ENCODE data around the gene PTPRN2.
"Not testable (repeated sequence)": the region's sequence is repeated elsewhere in the genome, so short reads cannot be mapped to it uniquely, and the experiment has no call there.

The PTPRN2 gene

DNA sequence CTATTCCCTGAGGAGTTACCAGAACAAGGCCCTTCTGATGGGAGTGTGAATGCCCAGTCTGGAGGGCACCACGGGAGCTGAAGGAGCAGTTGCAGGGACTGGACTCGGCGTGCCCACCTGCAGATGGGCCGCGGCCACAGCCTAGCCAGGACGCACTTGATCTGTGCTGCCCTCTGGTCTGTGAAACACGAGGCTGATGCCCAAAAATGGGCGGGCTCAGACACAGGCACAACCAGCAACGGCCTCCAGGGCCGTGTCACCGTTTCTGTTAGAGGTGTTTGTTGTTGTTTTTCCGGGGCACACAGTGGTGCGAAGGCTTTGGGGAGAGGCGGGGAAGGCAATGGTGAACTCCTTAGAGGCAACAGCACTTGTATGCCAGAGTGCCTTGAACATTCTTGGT, 1015.0 kb downstream of the PTPRN2 start:
- DNase-seq = no peak

DNA sequence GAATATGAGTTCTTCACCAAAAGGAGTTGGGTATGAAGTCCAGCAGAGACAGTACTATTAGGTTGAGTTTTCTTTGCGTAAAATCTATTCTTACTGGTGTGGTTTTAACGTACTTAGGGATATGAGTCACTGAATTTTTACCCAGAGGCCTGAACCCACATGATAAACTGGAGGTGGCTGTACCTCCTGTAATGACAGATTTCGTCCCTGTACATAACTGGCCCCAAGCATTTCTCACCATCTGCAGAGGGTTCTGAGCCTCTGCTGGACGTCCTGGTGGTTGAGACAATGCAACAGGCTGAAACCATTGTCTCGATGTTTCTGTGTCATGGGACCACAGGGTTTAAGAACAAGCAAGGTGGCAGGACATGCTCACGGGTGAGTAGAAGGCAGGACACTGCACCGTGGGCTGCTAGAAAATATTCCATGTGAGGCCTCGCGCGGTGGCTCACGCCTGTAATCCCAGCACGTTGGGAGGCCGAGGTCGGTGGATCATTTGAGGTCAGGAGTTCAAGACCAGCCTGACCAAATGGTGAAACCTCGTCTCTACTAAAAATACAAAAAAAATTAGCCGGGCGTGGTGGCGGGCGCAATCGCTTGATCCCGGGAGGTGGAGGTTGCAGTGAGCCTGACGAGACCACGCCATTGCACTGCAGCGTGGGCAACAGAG, 1017.0 kb downstream of the PTPRN2 start:
- DNase-seq = no peak

DNA sequence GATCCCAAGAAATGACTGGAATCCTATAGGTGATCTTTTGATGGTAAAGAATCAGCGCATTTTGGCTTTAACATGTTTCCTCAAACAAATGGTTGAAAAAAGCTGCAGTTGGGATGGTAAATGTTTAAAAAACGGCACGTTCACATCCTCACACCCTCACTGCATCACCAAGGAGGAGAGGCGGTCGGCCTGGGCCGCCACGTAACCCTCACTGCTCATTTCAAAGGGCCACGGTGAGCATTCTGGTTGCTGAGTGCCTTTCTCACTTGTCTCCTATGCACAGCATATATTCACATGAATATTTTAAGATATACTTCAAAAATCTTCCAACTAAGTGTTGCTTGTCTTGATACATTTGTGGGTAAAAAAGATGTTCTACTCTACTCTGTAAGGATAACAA, 1017.7 kb downstream of the PTPRN2 start:
- no peak for DNase-seq

DNA sequence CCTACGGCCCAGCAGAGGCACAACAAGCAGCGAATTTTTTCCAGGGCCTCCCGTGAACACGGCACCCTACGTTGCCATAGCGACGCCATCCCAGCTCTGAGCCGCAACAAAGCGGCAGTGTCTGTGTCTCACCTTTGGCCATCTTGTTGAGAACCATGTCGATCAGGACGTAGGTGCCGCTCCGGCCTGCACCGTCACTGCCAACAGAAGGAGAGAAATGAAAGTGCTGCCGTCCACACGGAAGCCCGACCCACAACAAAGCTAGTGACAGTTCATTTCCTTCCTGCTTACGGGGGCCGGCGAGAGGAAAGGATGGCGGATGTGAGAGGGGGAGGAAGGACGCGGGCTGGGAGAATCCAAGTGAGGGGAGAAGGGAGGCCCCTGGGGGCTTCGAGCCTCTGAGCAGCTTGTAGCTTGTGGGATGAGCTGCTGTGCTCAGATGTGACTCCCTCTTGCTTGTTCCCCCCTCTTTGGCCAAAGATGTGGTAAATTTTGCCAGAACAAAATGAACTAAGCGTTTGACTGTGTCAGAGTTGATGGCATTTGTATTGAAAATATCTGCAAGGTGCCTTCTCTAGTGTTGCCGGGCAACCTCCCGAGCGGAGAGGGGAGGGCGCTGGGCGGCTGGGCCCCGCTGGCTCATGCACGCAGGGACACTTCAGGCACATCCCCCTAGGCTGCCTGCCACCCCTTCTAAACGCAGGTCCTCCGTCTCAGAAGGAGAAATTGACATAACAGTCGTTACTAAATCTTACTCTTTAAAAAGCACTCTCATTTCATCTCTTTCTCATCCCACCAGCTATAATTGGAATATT, 1018.6 kb downstream of the PTPRN2 start:
- DNase-seq = no peak

DNA sequence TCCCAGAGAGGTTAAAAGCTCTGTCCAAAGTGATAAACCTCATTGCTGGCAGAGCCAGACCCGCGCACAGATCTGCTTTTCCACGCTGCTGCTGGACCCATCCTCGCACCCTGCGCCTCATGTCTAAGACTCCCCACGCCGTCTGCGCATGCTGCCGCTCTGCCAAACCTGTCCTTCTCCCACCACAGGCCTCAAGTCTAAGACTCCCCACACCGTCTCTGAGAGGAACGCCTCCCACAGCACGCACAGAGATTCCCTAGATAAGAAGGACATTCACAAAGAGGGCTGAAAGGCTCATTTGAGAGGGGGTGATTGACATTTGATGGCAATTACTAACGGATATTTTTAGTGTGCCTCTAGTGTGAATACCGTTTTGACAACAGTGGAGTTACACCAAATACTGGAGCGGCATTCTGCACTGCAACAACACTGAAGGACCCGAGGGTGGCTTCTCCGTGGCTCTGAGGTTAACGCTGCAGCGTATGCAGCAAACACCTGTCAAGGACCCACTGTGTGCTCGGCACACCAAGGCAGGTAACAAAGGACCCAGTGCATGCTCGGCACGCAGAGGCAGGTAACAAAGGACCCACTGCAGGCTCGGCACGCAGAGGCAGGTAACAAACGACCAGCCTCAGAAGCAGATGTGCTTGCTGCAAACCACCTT, 1019.4 kb downstream of the PTPRN2 start:
- DNase-seq = no peak

DNA sequence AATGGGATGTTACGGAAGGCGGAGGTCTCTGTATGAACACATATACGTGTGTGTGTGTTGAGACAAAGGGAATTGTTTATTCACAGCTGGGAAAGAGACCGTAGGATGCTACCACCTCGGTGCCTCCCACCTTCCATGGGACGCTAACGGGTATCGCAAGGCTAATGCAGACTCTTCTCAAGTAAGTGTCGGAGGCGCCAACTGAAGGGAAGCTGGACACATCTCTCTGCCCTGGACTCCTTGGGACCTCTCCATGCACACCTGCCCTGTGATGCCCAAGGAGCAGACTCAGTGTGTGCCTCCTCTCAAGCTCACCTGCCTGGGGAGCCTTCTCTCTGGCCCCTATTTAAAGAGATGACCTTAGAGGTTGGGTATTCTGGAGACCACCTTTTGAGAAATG, 1020.0 kb downstream of the PTPRN2 start:
- no peak for DNase-seq

DNA sequence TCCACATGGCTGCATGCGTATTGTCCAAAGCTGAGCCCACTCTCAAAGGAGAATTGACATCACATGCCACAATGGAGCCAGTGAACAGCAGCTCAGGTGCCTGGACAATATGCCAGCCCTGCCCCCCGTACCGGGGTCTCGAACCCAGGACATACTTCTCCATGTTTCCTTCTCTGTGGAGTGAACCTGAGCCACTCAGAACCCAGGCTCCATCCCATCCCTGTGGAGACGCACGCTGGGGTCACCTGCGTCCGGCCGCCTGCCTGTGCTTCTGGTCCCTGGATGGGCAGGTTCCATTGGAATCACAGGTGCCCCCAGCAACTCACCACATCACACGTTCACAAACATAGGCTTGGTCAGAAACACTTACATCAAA, 1021.0 kb downstream of the PTPRN2 start:
- no peak for DNase-seq

DNA sequence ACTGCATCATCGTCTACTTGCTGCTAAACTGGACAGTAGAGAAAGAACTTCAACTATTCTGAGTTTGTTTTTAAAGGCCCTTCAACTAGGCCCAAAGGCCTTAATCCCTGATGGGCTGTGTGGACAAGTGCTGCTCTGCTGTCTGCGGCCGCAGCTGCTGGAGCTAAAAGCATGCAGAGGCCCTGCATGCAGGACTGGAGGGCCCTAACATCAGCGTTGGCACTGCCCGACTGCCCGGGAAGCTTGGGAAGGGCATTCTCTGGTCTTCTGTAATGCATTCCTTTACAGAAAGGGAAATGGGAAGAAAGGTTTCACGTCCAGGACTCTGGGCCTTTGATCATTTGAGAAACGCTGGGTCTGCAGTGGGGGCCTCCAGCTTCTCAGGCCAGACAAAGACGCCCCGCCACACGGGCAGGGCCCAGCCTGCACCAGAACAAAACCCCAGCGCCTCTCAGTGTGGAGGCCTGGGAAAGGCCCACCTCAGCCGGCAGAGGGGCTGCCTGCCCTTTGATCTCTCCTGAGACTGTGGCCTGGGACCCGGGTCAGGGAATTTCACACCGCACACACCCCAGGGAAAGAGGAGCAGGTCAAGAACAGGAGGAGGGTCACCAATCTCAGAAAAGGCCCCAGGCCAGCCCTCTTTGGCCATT, 1021.5 kb downstream of the PTPRN2 start:
- DNase-seq = no peak

DNA sequence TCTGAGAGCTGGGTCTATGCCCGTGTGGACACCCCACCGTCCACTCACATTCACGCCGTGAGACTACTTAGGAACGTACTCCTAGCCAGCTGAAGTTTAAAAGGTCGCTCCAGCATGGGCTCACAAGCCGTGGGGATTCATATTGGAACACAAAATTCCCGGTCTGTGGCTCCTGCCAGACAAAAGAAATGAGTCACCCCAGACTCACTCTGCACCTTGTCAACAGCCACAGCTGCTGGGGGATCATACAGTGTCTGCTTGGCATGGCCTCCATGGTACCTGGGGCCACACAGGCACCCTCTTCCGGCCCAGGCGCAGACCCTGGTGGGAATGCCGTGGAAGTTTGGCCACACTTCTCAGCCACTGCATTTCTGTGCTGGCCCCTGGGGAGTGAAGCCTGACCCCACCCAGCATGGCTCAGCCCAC, 1022.4 kb downstream of the PTPRN2 start:
- DNase-seq = no peak

DNA sequence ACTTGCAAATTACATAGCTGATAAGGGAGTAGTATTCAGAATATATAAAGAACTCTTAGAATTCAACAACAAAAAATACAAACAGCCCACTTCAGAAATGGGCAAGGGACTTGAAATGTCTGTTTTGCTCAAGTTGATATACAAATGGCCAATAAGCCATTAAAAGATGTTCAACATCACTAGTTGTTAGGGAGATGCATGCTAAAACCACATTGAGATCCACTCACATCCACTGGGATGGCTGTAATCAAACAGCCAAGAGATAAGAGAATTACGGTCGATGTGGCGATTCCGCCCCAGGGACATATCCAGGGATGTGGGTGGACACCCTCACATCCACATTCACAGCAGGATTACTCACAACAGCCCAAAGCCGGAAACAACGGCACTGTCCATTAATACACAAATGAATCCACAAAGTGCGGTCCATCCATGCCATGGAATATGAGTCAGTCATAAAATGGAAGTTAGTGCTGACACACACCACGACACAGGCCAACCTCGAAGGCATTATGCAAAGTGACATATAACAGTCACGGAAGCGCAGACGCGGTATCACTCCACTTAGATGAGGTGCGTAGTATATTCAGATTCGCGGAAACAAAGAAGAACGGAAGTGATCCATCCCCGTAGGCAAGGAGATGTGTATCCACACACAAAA, 1023.0 kb downstream of the PTPRN2 start:
- DNase-seq = no peak

DNA sequence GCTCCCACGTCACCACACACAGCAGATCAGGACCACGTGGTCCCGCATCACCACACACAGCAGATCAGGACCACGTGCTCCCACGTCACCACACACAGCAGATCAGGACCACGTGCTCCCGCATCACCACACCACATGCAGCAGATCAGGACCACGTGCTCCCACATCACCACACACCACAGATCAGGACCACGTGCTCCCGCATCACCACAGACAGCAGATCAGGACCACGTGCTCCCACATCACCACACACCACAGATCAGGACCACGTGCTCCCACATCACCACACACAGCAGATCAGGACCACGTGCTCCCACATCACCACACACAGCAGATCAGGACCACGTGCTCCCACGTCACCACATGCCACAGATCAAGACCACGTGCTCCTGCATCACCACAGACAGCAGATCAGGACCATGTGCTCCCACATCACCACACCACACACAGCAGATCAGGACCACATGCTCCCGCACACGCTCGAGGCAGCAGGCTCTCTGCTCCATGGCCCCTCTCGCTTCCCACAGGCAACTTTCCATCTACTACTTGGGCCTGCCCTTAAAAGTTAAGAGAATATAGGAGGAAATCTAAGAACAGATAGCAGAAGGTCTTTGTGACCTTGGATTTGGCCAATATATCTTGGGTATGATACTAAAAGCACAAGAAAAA, 1024.0 kb downstream of the PTPRN2 start:
- not testable (repeated sequence) for DNase-seq

DNA sequence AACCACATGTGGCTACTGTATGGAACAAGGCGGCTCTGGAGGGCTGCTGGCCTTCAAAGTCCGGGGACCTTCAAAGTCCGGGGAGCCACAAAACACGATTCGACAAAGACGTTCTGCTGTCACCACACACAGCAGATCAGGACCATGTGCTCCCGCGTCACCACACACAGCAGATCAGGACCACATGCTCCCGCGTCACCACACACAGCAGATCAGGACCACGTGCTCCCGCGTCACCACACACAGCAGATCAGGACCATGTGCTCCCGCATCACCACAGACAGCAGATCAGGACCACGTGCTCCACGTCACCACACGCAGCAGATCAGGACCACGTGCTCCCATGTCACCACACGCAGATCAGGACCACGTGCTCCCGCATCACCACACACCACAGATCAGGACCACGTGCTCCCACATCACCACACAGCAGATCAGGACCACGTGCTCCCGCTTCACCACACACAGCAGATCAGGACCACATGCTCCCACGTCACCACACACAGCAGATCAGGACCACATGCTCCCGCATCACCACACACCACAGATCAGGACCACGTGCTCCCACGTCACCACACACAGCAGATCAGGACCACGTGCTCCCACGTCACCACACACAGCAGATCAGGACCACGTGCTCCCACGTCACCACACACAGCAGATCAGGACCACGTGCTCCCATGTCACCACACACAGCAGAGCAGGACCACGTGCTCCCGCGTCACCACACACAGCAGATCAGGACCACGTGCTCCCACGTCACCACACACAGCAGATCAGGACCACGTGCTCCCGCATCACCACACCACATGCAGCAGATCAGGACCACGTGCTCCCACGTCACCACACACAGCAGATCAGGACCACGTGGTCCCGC, 1024.9 kb downstream of the PTPRN2 start:
- DNase-seq = not testable (repeated sequence)

DNA sequence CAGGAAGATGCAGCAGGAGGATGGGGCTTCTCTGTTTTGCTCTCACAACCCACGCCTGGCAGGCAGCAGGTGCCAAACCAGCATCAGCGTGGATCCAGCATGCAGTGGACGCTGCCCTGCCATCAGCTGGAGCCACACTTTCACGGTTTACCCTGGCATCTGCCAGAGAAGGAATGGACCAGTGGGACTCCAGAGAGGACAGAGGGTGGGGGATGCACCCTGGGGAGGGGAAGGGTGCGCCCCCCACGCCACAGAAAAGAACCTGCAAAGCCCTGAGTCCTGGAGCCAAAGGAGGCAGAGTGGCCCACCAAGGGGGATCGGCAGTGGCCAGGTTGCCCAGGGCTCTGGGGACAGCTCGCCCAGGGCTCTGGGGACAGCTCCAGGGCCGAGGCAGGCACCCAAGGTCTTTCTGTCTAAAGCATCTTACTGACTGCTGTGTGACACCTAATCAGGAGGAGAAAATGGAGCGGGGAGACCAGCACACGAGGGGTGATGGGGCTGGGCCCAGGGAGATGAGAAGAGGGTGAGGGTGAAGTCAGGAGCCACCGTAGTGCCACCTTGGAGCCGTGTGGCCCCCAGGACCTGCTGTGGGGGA, 1025.7 kb downstream of the PTPRN2 start:
- no peak for DNase-seq

DNA sequence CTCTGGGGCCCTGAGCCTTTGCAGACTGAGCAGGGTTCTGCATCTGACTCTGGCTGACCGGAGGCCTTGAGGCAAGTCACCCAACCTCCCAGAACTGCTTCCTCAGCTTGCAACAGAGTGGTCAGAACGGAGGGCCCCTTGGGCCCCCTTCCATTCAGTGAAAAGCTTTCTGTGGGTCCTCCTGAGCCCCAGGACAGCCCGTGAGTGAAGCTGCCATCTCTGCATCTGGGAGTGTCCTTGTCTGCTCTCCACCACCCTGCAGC, 1026.2 kb downstream of the PTPRN2 start:
- DNase-seq = no peak

DNA sequence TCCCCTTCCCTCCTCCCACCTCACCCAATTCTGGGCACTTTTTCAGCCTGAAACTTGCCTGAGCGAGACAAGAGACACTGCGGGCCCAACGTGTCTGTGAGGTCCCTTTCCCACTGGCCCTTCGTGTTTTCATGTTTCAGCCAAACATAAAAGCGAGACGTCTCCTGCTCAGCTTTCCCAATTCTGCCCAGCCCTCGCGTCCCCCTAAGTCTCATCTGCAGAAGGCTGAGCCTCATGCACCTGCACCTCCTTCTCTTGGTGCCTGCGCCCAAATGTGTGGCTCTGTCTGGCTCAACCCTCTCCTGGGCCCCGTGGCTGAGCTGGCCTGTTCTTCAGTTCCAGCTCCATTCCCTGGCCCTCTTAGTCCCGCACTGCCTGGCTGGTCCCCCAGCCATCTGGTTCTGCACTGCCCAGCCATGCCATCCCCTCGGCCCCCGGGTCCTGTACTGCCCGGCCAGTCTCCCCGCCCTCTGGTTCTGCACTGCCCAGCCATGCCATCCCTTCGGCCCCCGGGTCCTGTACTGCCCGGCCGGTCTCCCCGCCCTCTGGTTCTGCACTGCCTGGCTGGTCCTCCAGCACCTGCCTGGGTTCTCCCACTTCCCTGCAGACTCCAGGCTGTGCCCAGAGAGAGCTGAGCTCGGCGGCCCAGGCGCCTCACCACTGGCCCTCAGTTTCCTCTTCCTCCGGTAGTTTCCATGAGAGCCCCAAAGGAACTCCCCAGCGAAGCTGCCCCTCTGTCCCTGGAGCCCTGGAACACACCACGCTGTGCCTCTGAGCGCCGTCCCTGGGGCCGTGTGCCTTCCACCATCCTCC, 1026.7 kb downstream of the PTPRN2 start:
- no peak for DNase-seq

DNA sequence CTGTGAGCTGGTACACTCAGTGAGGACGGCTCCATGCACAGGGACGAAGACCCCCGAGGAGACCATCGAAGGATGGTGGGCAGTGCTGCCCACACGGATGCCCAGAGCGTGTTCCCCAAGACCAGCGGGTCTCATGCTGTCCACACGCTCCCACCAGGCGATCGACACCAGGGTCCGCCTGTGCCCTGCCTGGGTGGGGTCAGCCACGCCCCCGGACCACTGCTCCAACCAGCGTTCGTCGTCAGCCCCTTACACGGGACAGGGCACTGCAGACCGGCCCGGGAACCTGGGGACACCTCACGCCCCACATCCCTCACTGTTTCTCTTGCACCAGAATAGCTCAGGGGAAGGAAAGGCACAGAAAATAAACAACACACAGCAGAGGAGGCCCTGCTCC, 1027.4 kb downstream of the PTPRN2 start:
- DNase-seq = no peak

DNA sequence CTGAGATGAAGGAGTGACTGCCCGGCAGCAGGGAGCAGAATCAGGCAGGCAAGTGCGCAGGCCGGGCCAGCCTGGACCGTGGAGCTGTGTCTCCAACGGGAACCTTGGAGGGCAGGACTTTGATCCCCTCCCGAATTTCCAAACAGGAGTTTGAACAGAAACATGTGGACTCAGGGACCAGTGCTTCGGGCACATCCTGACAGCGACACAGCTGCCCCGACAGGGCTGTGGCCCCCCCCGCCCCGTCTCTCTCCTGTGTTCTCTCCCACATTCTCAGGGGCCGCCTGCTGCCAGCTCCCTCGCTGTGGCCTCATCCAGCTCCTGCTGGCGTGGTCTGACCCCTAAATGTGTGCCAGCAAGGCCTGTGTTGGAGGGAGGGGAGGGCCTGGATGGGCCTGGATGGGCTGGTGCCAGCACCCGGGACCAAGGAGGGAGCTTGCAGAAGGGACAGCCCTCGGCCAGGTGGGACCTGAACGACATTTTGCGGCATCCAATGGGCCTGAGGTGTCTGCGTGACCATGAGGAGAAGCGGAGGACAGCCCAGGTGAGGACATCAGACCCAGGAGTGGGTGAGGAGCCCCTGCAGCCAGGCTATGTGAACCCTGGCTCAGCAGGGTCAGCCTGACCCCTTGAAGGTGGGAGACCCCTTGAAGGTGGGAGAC, 1027.9 kb downstream of the PTPRN2 start:
- no peak for DNase-seq

DNA sequence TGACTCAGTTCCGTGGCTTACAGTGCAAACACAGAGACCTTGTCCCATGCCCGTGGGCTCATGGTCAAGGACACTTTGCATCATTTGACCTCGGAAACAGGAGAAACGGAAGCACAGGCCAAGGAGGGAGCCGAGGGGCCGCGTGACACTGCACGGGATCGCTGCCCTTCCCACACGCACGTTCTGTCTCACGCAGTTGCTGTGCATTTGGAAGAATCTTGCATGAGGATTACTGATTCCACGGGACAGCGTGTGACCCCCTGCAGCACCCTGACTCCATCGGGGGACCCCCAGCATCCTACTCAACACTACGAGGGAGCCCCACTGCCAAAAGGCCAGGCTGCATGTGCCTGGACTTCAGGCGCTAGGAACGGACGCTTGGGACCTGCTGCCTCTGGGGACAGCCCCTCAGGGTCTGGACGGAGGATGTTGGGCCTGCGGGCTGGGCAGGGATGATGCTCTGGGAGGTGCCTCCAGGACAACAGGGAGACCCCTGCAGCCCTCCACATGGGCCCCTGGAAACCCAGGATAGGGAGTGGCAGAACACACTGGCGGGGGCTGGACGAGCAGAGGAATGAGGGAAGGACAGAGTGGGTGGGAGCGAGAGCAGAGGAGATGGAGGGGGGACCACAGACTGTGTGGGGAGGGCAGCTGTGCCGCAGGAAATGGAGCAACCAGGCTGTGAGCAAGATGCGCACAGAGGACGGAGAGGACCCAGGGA, 1028.6 kb downstream of the PTPRN2 start:
- no peak for DNase-seq

DNA sequence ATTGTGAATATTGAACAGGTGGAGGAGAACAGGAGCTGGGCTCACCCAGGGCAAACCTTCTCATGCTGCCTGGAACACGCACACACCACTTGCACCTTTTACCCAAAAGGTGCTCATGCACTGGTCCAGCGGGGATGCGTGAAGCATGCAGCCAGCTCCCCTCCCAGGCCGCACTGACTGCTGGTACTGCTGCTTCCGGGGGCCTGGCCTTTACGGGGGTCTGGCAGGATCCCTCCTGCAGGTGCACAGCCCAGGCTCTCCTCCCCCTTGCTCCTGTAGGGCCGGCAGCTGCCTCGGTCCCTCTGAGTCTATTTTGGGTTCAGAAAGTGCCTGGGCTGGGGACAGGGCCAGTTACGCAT, 1029.1 kb downstream of the PTPRN2 start:
- no peak for DNase-seq

Measured in NCI-H146 (cell line).